BE2C (cell line): ENCODE results near the gene ZNF528.

Experiments used
- DNase-seq: peaks from one replicate; pipeline ENCODE4 v3.0.0-alpha.2; 2020
- H3K27me3 ChIP-seq: fragments of 250-450 bp; sonication (Bioruptor Pico); 2 replicates; pipeline ENCODE4 v1.5.1; 2020; ENCODE audit warnings: mild to moderate bottlenecking
- H3K36me3 ChIP-seq: fragments of 250-450 bp; sonication (Bioruptor Pico); 2 replicates; pipeline ENCODE4 v1.5.1; 2020; ENCODE audit warnings: mild to moderate bottlenecking
- H3K4me1 ChIP-seq: fragments of 250-450 bp; sonication (Bioruptor Pico); 2 replicates; pipeline ENCODE4 v1.5.1; 2020
- H3K4me3 ChIP-seq: 2 replicates; pipeline ENCODE4 v1.5.1; 2011; ENCODE audit warnings: low read depth, low read length
- H3K9me3 ChIP-seq: fragments of 250-450 bp; sonication (Bioruptor Pico); 2 replicates; pipeline ENCODE4 v1.5.1; 2020
- TF ChIP-seq, protein P1 (sequence below): IDR thresholded peaks from 2 replicates; pipeline ENCODE4 v1.5.1; 2012; ENCODE audit warnings: mild to moderate bottlenecking, low read depth, low read length

The ZNF528 gene

DNA sequence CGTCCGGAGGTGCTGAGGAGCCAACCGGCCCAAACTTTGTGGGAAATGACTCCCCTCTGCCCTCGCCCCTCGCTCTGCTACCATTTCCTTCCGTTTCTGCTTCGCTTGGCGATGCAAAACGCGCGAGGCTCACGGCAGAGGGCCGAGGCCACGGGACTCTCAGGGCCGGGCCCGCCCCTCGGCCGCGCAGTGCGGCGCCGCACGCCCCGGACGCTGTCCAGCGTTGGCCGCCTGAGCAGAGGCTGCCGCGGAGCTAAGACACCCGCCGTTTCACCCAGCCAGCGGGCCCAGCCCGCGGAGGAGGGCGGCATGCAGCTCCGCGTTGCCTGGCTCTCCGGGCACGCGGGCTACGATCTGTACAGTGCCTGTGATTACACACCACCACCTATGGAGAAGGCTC is 53.6 kb downstream of the ZNF528 start:
- H3K9me3 ChIP-seq: peaks cover 7% of the 10 kb centered on the region
- H3K27me3 ChIP-seq: no peaks in the 10 kb centered on the region
- TF ChIP-seq, protein P1, sequence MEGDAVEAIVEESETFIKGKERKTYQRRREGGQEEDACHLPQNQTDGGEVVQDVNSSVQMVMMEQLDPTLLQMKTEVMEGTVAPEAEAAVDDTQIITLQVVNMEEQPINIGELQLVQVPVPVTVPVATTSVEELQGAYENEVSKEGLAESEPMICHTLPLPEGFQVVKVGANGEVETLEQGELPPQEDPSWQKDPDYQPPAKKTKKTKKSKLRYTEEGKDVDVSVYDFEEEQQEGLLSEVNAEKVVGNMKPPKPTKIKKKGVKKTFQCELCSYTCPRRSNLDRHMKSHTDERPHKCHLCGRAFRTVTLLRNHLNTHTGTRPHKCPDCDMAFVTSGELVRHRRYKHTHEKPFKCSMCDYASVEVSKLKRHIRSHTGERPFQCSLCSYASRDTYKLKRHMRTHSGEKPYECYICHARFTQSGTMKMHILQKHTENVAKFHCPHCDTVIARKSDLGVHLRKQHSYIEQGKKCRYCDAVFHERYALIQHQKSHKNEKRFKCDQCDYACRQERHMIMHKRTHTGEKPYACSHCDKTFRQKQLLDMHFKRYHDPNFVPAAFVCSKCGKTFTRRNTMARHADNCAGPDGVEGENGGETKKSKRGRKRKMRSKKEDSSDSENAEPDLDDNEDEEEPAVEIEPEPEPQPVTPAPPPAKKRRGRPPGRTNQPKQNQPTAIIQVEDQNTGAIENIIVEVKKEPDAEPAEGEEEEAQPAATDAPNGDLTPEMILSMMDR: no peak
- no peak overlapping the region for H3K4me3 ChIP-seq
- no peak for DNase-seq
- no peaks in the 10 kb centered on the region; the same call in 1 of the 2 replicates for H3K36me3 ChIP-seq
- H3K4me1 ChIP-seq: no peaks in the 10 kb centered on the region

DNA sequence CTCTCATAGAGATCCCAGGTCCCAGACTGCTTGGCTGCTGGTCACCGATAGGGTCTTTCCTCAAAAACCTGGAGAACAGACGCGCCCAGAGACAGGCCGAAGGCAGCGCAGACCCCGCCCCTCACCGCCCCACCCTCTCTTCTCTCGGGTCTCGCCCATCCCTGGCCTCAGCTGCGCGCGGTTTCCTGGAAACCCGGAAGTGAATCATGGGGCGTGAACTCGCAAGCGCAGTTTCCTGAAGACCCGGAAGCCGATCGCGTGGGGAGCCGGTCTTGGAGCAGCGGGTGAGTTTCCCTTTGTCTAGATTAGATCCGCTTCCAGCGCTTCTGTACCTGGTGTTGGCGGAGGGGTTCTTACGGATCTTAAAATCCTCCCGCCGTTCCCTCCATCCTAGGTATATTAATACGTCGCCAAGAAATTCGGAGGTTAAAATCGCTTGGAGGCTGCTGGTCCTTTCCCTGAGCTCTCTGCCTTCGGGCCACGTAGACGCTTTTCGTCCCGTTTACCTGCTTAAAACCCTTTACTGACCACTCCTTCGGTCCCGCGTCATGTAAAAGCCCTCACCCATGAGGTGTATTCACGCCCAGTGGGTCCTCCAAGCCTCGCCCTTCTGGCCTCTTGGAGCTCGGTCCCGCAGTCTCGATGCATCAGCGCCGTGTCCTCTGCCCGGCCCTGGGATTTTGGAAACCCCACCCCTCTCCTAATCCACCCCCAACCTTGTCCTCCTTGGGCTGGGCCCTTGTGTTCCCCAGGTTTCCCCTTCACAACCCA is 55.9 kb downstream of the ZNF528 start, which contains the start of gene ZNF578:
TSS of gene ZNF578 (plus strand) at position 230 of the 771 bp plus-strand sequence. CDS start 48,293 bp downstream, outside the sequence.
- no peaks in the 10 kb centered on the region for H3K27me3 ChIP-seq
- H3K4me3 ChIP-seq: peak within 1 kb of the TSS; percentile 90
- peak; percentile 95 for DNase-seq
- H3K4me1 ChIP-seq: no peaks in the 10 kb centered on the region
- peaks cover 7% of the 10 kb centered on the region for H3K9me3 ChIP-seq
- TF ChIP-seq, protein P1: 0 out of 2 replicates have a peak, but pooled peaks have one; percentile 4
- peaks cover 4% of the 10 kb centered on the region for H3K36me3 ChIP-seq

GRCh38 chr19:52464798-52465470 is 67.3 kb downstream of the ZNF528 start:
- H3K27me3 ChIP-seq: no peaks in the 10 kb centered on the region
- H3K4me3 ChIP-seq: no peak overlapping the region
- no peaks in the 10 kb centered on the region for H3K4me1 ChIP-seq
- TF ChIP-seq, protein P1: no peak
- DNase-seq: no peak
- H3K9me3 ChIP-seq: no peaks in the 10 kb centered on the region
- H3K36me3 ChIP-seq: no peaks in the 10 kb centered on the region
